SK-N-SH (cell line): ENCODE results near the gene PLAAT5.

Experiments
- CTCF ChIP-seq: fragments of 200-600 bp; sonication (generic); IDR thresholded peaks from 2 replicates; pipeline ENCODE4 v1.6.1; 2017; ENCODE audit warnings: antibody characterized with exemption, mild to moderate bottlenecking, moderate library complexity
- EP300 ChIP-seq, 2 experiments: IDR thresholded peaks; 2 replicates each; pipeline versions ENCODE4 v1.4.0 to v1.6.1; 2012; ENCODE audit warnings: borderline replicate concordance in 1 of 2, low read depth in 1 of 2, low read length in 1 of 2
- PBX3 ChIP-seq: IDR thresholded peaks from 2 replicates; pipeline ENCODE4; 2012
- POLR2AphosphoS5 ChIP-seq: IDR thresholded peaks from 2 replicates; pipeline ENCODE4 v1.6.1; 2012; ENCODE audit warnings: low read depth, low read length
- REST ChIP-seq: IDR thresholded peaks from 2 replicates; pipeline ENCODE4 v1.6.1; 2012; ENCODE audit warnings: mild to moderate bottlenecking, low read depth, low read length, moderate library complexity
- RFX5 ChIP-seq: IDR thresholded peaks from 2 replicates; pipeline ENCODE4 v1.6.1; 2012; ENCODE audit warnings: mild to moderate bottlenecking, improper control_type of control experiment, low read length
- USF1 ChIP-seq: IDR thresholded peaks from 2 replicates; pipeline ENCODE4 v1.4.0; 2012; ENCODE audit warnings: low read depth, borderline replicate concordance

GRCh38 chr11:63448646-63449045 lies 42.3 kb downstream of the PLAAT5 start:
- TF ChIP-seq REST, result no peak
- no peak for TF ChIP-seq PBX3
- no peak for TF ChIP-seq USF1
- no peak for TF ChIP-seq EP300 (IDR thresholded peaks at IDR 0.05; ENCODE audit: borderline replicate concordance in 1 of 2, low read depth in 1 of 2, low read length in 1 of 2)
- TF ChIP-seq CTCF, result no peak
- no peak for TF ChIP-seq RFX5
- TF ChIP-seq POLR2AphosphoS5, result no peak
